ENCODE measurements around the gene ERN1.

ERN1 gene

GRCh38 chr17:64164596-64165285 is 34.8 kb upstream of the ERN1 start:
- TF ChIP-seq CTCF (IDR thresholded peaks at IDR 0.05; ENCODE audit: low read length, missing control alignments), result no peak
- no peak for DNase-seq (ENCODE audit: low read depth)
- no peak overlapping the region for H3K4me3 ChIP-seq (replicated peaks; ENCODE audit: low read depth, low read length)

GRCh38 chr17:64163468-64163867 is 33.5 kb upstream of the ERN1 start:
- DNase-seq (ENCODE audit: low read depth), result no peak
- no peak for TF ChIP-seq CTCF (IDR thresholded peaks at IDR 0.05; ENCODE audit: low read length, missing control alignments)

GRCh38 chr17:64162554-64162953 is 32.6 kb upstream of the ERN1 start:
- no peak for DNase-seq (ENCODE audit: low read depth)
- no peak for TF ChIP-seq CTCF (IDR thresholded peaks at IDR 0.05; ENCODE audit: low read length, missing control alignments)
- H3K4me3 ChIP-seq (replicated peaks; ENCODE audit: low read depth, low read length), result no peak overlapping the region

More at GRCh38 chr17:64163468-64163867, 33.5 kb upstream of the ERN1 start:
- no peak overlapping the region for H3K4me3 ChIP-seq (replicated peaks; ENCODE audit: low read depth, low read length)

- DNase-seq (ENCODE audit: low read depth), result no peak
- TF ChIP-seq CTCF (IDR thresholded peaks at IDR 0.05; ENCODE audit: low read length, missing control alignments), result no peak
- H3K4me3 ChIP-seq (replicated peaks; ENCODE audit: low read depth, low read length), result no peak overlapping the region
These were observed 31.6 kb upstream of the ERN1 start for GRCh38 chr17:64161380-64162176.

- no peak overlapping the region for H3K4me3 ChIP-seq (replicated peaks; ENCODE audit: low read depth, low read length)
- no peak for TF ChIP-seq CTCF (IDR thresholded peaks at IDR 0.05; ENCODE audit: low read length, missing control alignments)
- DNase-seq (ENCODE audit: low read depth), result no peak
These were observed 30.4 kb upstream of the ERN1 start for GRCh38 chr17:64160378-64160777.

- H3K4me3 ChIP-seq (replicated peaks; ENCODE audit: low read depth, low read length), result no peak overlapping the region
- no peak for DNase-seq (ENCODE audit: low read depth)
- no peak for TF ChIP-seq CTCF (IDR thresholded peaks at IDR 0.05; ENCODE audit: low read length, missing control alignments)
These were observed 29.1 kb upstream of the ERN1 start for GRCh38 chr17:64158831-64159590.

Data from fibroblast of pulmonary artery (primary cell).